Glomerular endothelial cell (primary cell): ENCODE results near the gene GLRX. TPM values are rescaled to one million over a fixed set of nuclear protein-coding genes. Genes with fewer than 3 reads are reported as not detected.

ENCODE experiments used
- DNase-seq: peaks from one replicate; pipeline ENCODE4 v3.0.0-alpha.2; 2011; ENCODE audit warnings: low read depth, low spot score; ENCODE audit errors: extremely low read depth
- total RNA-seq: library from RNA; depleted of rRNA; stranded (reverse); fragments of >200 nt; gene quantifications from 2 replicates; pipeline ENCODE4 v1.2.3, GENCODE V29; 2015

The GLRX gene
- total RNA-seq, 1 donor from 2014 or later = 36.3 TPM

DNA sequence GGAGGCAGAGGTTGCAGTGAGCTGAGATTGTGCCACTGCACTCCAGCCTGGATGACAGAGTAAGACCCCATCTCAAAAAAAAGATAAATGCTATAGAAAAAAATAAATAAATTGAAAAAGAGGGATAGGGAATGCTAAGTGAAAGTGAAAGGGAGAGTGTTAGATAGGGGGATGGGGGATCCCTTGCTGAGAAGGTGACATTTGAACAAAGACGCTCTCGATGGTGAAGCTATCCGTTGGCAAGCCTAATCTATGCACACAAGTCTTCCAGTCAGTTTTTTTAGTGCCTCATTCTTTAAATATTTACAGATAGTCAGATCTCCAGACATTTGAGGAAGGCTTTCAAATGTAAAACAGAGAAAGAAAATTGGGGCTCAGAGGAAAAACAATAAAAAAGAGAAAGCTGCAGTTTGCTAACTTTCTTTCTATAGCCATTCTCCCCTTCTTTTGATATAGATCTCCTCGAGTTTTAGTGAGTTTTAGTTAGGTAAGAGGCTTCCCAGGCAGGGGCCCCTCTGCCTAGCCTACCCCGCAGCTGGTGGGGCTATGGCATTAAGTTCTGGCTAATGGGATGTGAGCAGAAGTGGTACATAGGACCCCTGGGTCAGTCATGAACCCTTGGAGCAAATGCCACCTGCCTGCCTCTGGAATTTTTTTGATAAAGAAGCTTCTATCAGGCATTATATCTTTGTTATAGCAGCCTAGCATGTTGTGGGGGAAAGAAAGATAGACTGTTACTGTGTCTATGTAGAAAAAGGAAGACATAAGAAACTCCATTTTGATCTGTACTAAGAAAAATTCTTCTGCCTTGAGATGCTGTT lies 12.0 kb downstream of the GLRX start:
- no peak for DNase-seq

GRCh38 chr5:95809414-95809960 lies 13.0 kb downstream of the GLRX start:
- DNase-seq = no peak

DNA sequence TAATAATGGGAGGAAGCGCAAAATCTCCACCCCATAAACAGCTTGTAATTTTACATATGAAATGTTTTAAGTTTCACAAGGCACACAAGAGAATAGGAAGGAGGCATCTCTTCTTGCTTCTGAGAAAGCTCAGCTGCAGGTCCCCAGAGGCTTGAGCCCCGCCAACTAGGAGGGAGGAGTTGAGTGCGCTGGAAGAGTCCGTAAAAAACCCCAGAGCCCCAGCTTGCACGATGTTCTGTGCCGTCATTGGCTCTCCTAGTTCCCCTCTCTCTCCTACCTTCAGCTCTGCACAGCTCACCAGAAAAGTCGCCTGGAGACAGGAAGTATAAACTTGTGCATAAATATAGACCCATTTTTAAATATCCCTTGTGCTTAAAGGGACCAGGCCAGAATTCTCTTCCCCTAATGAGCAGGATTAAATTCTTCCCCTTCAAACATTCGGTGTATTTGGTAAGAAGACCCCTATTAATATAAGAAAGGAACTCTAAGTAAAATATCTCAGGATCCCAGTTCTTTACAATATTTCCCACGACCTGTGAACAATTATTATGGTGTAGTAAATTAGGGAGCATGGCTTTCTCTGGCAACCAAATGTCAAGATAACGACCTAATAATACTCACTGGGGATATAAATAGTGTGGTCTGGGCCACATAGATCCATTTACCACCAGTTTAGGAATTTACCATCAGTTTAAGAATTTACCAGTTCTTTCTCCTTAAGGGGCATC lies 13.7 kb downstream of the GLRX start:
- DNase-seq = no peak

GRCh38 chr5:95808013-95808685 lies 14.4 kb downstream of the GLRX start:
- DNase-seq = no peak

DNA sequence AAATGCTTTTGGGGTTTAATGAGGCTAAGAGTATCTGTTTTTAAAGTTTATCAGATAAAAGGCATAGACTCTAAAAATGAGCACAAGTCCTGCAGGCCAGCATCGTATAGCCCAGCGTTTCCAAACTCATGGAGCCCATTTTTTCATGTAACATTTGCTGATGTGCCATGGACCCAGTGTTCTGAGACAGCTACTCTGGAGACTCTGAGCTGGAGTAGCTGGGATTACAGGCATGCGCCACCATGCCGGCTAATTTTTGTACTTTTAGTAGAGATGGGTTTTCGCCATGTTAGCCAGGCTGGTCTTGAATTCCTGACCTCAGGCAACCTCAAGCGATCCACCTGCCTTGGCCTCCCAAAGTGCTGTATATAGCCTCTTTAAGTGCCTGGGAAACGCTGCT lies 15.8 kb downstream of the GLRX start:
- DNase-seq = no peak

DNA sequence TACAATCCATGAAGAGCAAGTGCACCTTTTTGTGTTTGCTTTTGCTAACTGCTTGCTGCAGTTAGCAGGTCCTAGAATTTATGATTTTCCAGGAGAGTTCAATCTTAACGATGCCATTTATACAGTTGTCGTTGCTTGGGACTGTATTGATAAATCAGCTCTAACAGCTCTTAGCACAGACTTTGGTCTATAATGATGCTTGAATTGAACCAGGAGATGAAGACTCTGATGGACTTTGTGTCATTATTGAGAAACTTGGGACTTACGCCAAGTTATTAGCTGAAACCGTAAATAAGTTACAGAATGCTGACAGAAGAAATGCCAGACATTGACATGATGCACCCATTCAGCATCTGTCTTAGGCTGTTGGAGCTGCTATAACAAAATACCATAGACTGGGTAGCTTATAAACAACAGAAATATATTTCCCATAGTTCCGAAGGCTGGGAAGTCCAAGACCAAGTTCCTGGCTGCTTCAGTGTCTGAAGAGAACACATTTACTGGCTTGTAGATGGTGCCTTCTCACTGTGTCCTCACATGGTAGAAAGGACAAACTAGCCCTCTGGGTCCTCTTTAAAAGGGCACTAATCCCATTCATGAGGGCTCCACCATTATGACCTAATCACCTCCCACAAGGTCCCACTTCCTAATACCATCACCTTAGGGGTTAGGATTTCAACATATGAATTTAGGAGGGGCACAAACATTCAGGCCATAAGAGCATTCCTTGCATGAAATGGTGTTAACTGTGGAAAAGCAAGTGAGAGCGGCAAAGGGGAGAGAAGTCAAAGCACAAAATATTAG lies 17.6 kb downstream of the GLRX start:
- no peak for DNase-seq

GRCh38 chr5:95803271-95804148 lies 19.0 kb downstream of the GLRX start:
- DNase-seq = no peak

GRCh38 chr5:95801961-95802360 lies 20.6 kb downstream of the GLRX start:
- no peak for DNase-seq

DNA sequence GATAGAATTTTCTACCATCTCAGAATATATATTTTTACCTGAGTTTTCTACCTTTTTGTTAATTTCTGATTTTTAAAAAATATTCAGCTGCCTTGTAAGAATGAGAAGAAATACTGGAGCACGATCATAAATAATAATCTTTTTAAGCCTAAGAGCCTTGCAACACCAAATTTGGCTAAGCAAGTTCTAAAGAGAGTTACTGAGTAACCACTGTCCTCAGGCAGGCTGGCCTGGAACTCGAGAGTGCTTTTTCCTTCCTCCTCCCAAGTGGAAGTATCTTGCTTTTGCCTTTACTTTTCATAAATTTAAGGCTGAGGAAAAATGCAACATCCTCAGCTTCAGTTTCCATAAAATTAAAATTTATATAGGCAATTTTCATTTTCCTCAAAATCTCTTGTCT lies 21.0 kb downstream of the GLRX start:
- no peak for DNase-seq

DNA sequence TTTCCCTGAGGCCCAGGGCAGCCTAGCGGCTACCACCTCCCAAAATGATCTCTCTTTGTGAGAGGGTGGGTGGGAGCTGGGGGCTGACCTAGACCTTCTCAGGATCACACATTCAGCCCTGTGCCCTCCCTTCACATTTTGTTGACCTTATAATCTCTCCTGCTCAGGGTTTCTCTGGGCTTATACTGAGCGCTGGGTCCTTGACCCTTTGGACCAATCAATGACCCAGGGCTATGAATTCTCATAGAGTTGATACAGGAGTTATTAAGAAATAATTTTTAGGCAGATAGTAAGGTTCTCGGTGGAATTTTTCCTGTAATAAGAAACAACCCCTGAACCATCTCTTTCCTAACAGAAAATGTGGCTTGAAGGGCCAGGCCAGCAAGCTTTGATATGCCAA lies 22.0 kb downstream of the GLRX start:
- no peak for DNase-seq

- DNase-seq = no peak
Observed at GRCh38 chr5:95799191-95799835, 23.2 kb downstream of the GLRX start.

GRCh38 chr5:95798545-95798944 lies 24.0 kb downstream of the GLRX start:
- no peak for DNase-seq

DNA sequence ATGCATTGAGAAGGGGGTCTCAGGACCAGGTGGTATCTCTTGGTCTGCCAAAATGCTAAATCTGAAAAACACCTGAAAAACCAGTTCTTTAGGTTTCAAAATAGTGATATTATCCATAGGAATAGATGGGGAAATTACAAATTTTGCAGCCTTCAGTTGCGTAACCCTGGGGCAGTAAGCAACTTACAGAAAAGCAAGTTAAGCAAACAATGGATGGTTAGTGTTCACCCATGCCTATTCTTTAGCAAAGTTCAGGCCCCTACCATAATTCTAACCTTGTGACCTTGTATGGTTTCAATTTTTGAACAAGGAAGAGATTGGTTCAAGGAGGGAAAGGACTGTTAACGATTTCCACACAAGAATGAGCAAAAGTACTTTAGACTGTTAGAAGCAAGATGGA lies 24.5 kb downstream of the GLRX start:
- DNase-seq = no peak

- DNase-seq = no peak
Observed at GRCh38 chr5:95797301-95797700, 25.2 kb downstream of the GLRX start.

GRCh38 chr5:95794070-95794516 lies 28.4 kb downstream of the GLRX start:
- DNase-seq = no peak

- DNase-seq = no peak
Observed at GRCh38 chr5:95791751-95792150, 30.8 kb downstream of the GLRX start.

GRCh38 chr5:95788493-95788892 lies 34.0 kb downstream of the GLRX start:
- no peak for DNase-seq

DNA sequence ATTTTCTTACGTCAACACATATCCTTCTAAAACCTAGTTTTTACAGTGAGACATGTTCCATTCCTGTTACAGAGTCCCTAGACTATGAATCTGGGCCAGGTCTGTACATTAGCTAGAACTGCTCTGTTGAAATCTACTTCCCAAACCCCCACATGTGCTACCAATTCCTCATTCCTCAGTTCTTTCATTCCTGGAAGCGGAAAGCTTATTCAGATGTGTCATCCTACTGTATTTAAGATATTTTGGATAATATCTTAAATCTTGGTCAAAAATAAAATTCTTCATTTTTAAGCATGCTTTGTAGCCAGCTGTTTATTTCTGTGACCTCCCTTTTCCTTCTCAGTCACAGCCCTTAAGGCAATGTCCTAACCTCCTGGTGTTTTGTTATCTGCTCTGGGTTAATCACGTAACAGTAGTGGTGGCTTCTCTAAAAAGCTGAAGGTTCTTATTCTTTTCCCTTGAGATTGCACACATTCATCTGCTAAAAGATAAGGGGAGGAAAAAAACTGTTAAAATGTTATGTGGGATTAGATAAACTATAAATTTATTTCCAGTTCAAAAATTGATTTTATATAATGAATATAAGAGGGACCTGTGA lies 35.6 kb downstream of the GLRX start:
- DNase-seq = no peak
